Pancreas (tissue), 10 donors: ENCODE results near the gene OSBPL6. TPM values are rescaled to one million over a fixed set of nuclear protein-coding genes. Genes with fewer than 3 reads are reported as not detected.
A peak's percentile ranks its signal among the peaks of the same experiment; 100 is the strongest.
"Not testable (repeated sequence)": the region's sequence is repeated elsewhere in the genome, so short reads cannot be mapped to it uniquely, and the experiment has no call there.

Experiments
- ATAC-seq, 4 donors: fragments of 200-7000 bp; cut with Tn5 transposase; one replicate each; pipeline versions ENCODE4 v1.8.0 to v1.9.1; 2020; ENCODE audit warnings: mild to moderate bottlenecking in 4 of 4, moderate library complexity in 4 of 4
- DNase-seq, 6 donors: peaks; one replicate each; pipeline ENCODE4 v3.0.0-alpha.2; 2020
- FAIRE-seq: peaks from 2 replicates; lab custom pipeline; 2012; peaks lifted over from hg19 to GRCh38; lab: Jason Lieb, UNC
- H3K27ac ChIP-seq, 4 donors: fragments of 200-600 bp; sonication (generic); 1 replicate in 3 of 4; 2 replicates in 1 of 4; pipeline versions ENCODE4 v1.5.0 to v1.8.0; 2020
- H3K27me3 ChIP-seq, 4 donors: fragments of 200-600 bp; one replicate each; pipeline ENCODE4 v1.8.0; 2021
- H3K36me3 ChIP-seq, 3 donors: fragments of 200-600 bp; sonication (generic) in 1 of 3; one replicate each; pipeline versions ENCODE4 v1.5.0 to v1.8.0; 2020 to 2021
- H3K4me1 ChIP-seq, 3 donors: fragments of 200-600 bp; one replicate each; pipeline ENCODE4 v1.8.0; 2021
- H3K4me3 ChIP-seq, 4 donors: fragments of 200-600 bp; sonication (generic) in 2 of 4; one replicate each; pipeline versions ENCODE4 v1.5.0 to v1.8.0; 2020 to 2021
- H3K9me3 ChIP-seq, 4 donors: fragments of 200-600 bp; one replicate each; pipeline ENCODE4 v1.8.0; 2021
- CTCF ChIP-seq, 4 donors: fragments of 200-600 bp; sonication (generic) in 3 of 4; IDR thresholded peaks; one replicate each; pipeline versions ENCODE4 v1.5.0 to v1.8.0; 2021; ENCODE audit warnings: antibody characterized with exemption in 4 of 4
- WGBS, 2 donors: extraction: QIAGEN DNeasy Blood & Tissue Kit; methylation state at CpG; one replicate each; pipeline ENCODE4 v1.1.7; 2013; 5-methylcytosine and 5-hydroxymethylcytosine counted together
- intact Hi-C, 3 donors: fragments of 100-400 bp; cut with DNase I; formaldehyde crosslinking; loops; one replicate each; pipeline versions ENCODE4 v1.11.1 to v1.14.2; 2022
- polyA plus RNA-seq, 2 donors: library from polyadenylated mRNA; stranded (reverse); fragments of 200-250 nt; gene quantifications; one replicate each; pipeline ENCODE4 v1.2.3, GENCODE V29; 2013
- total RNA-seq, 6 donors: library from RNA; stranded (reverse); fragmentation: NEBNext Ultra II Directional in 4 of 6; extraction: Animal tissue kit (Norgen Biotek cat#: 25700) in 4 of 6; gene quantifications; one replicate each; pipeline versions ENCODE4 v1.2.1 to v1.2.4, GENCODE V29; 2021 to 2023
- donor health status: healthy with polysubstance abuse.
- donor health status: DM: no; HTN: no; CAD: no; lungs with moderate emphysema.
- donor health status: DM: no; HTN: no; CAD: no.
- donor health status: control.
- donor health status: control.
- donor health status: Bipolar disorder and iron deficiency.
- donor health status: DM: yes; HTN: yes; CAD: no.
- donor health status: DM: no; HTN: no; CAD: no.
- donor health status: DM: no; HTN: no; CAD: no.
- donor health status: DM: yes; HTN: yes; CAD: no.

The OSBPL6 gene
- total RNA-seq (1 to 10 TPM in 2 of 6 donors, under 1 TPM in 4; 0.58 to 1.2 (median 0.79) TPM), polyA plus RNA-seq (1 to 10 TPM in 1 of 2 donors, under 1 TPM in 1; 0.30 to 1.4 TPM)

- 0% methylated on average over 65 to 90 of the region's 90 CpGs for WGBS, 2 donors
- no peak for FAIRE-seq
- Histone ChIP-seq H3K36me3 (no peaks in the 10 kb centered on the region), H3K4me1 (peaks cover 0 to 6% (median 0%) of the 10 kb centered on the region in 3 donors), H3K27ac (peak within 1 kb of the TSS; percentile 67 to 89 (median 78)), H3K9me3 (no peaks in the 10 kb centered on the region), H3K4me3 (peak within 1 kb of the TSS; percentile 55 to 97 (median 76)), H3K27me3 (no peaks in the 10 kb centered on the region)
- ATAC-seq = peak; percentile 95 to 97 (median 96)
- peak; percentile 22 to 29 (median 26) for TF ChIP-seq CTCF (IDR thresholded peaks at IDR 0.05)
- intact Hi-C loops = no loop called here
- peak; percentile 80 to 91 (median 86) for DNase-seq
Measured at GRCh38 chr2:178193823-178194599, at the start of gene OSBPL6. OSBPL6 (plus strand) TSS chr2:178194512; CDS start chr2:178306185, 111,673 bp downstream.

- H3K4me3 ChIP-seq = no peak overlapping the region
- WGBS, 2 donors = 1 to 5% methylated on average over 3 of the region's 3 CpGs
- intact Hi-C loops = no loop called here
- H3K27ac ChIP-seq = no peak overlapping the region
- DNase-seq = peak in 1 of 6 donors; percentile 27
- ATAC-seq = peak; percentile 75 to 96 (median 90)
- H3K9me3 ChIP-seq = no peaks in the 10 kb centered on the region
- no peak for FAIRE-seq
- H3K36me3 ChIP-seq = no peaks in the 10 kb centered on the region
- TF ChIP-seq CTCF (IDR thresholded peaks at IDR 0.05) = no peak
- peaks cover 10 to 15% (median 13%) of the 10 kb centered on the region in 3 donors for H3K4me1 ChIP-seq
- peaks cover 0 to 1% (median 0%) of the 10 kb centered on the region in 4 donors for H3K27me3 ChIP-seq
Measured at GRCh38 chr2:178152033-178152432, 42.3 kb upstream of the OSBPL6 start.

- no peak for TF ChIP-seq CTCF (IDR thresholded peaks at IDR 0.05)
- WGBS, 2 donors = 47 to 53% methylated on average over 4 of the region's 4 CpGs
- no peak for FAIRE-seq
- DNase-seq = no peak
- H3K4me3 ChIP-seq = no peak overlapping the region
- H3K27ac ChIP-seq = no peak overlapping the region
- no peaks in the 10 kb centered on the region for H3K36me3 ChIP-seq
- intact Hi-C loops = no loop called here
- H3K27me3 ChIP-seq = no peaks in the 10 kb centered on the region
- ATAC-seq = no peak
- H3K9me3 ChIP-seq = no peaks in the 10 kb centered on the region
- H3K4me1 ChIP-seq = peaks cover 10 to 15% (median 13%) of the 10 kb centered on the region in 3 donors
Measured at GRCh38 chr2:178152542-178152941, 41.8 kb upstream of the OSBPL6 start.

GRCh38 chr2:178152977-178153376, 41.3 kb upstream of the OSBPL6 start:
- H3K4me1 ChIP-seq = peaks cover 10 to 15% (median 13%) of the 10 kb centered on the region in 3 donors
- no peak for TF ChIP-seq CTCF (IDR thresholded peaks at IDR 0.05)
- WGBS, 2 donors = 0% methylated on average over 1 of the region's 1 CpG
- FAIRE-seq (no peak), ATAC-seq (peak in 2 of 4 donors; percentile 33 to 40), DNase-seq (no peak)
- H3K9me3 ChIP-seq = no peaks in the 10 kb centered on the region
- H3K27me3 ChIP-seq = no peaks in the 10 kb centered on the region
- no peak overlapping the region for H3K4me3 ChIP-seq
- H3K27ac ChIP-seq = no peak overlapping the region
- no peaks in the 10 kb centered on the region for H3K36me3 ChIP-seq
- intact Hi-C loops = no loop called here

- FAIRE-seq, intact Hi-C loops, DNase-seq, ATAC-seq, H3K27ac ChIP-seq, H3K27me3 ChIP-seq, H3K4me3 ChIP-seq, H3K36me3 ChIP-seq, H3K9me3 ChIP-seq: not testable (repeated sequence)
- 94 to 95% methylated on average over 1 of the region's 1 CpG for WGBS, 2 donors
- peaks cover 10 to 15% (median 13%) of the 10 kb centered on the region in 3 donors for H3K4me1 ChIP-seq
Measured at GRCh38 chr2:178153878-178154277, 40.4 kb upstream of the OSBPL6 start.
